ENCODE data around the gene CD40. TPM values are rescaled to one million over a fixed set of nuclear protein-coding genes. Genes with fewer than 3 reads are reported as not detected.

The CD40 gene
- total and polyA plus RNA-seq, 4 donors, result 20.4 to 55.0 (median 28.4) TPM

DNA sequence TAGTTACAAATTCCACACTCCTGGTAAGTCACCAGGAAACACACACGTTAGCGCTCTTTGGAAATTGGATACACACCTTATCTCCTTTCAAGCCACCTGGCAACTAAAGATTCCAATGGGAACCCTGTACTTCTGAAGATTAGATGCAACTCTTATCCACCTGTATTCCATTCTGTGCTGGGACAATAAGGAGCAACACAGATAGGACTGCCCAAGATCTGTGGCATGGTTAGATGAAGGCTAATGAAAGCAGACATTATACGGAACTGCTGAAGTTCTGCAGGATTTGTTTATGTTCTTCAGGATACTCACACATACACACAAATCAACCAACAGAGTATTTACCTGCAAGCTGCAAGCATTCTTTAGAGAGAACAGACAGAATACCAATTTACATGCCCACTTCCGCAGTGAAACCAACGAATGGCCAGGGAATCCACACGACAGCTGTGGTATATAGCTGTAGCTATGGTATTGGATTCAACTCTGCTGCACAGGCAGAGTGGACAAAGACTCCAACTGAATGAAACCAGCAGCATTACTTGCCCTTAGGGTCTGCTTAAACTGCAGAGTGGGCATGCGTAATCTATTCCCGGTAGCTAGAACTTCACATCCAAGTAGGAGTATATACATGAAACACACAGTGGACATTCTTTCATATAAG lies 40.3 kb upstream of the CD40 start:
- peaks cover 23 to 39% (median 26%) of the 10 kb centered on the region in 4 donors for H3K36me3 ChIP-seq (ENCODE audit: control insufficient read depth in 4 of 4, insufficient read depth in 4 of 4, low read length in 4 of 4)
- peaks cover 0 to 10% (median 2%) of the 10 kb centered on the region in 5 donors for H3K4me1 ChIP-seq (ENCODE audit: control insufficient read depth in 5 of 5, insufficient read depth in 5 of 5, low read length in 5 of 5)
- H3K27me3 ChIP-seq (ENCODE audit: control insufficient read depth in 3 of 3, insufficient read depth in 3 of 3, low read length in 2 of 3), result no peaks in the 10 kb centered on the region
- 95% methylated on average over 8 of the region's 8 CpGs for WGBS, 2 donors
- no peak for ATAC-seq (ENCODE audit: insufficient read depth, low FRiP score)
- H3K4me3 ChIP-seq, result no peak overlapping the region
- DNase-seq, result no peak
- no peak overlapping the region for H3K9ac ChIP-seq (ENCODE audit: insufficient read depth in 1 of 2, low read length in 2 of 2)
- H3K27ac ChIP-seq (ENCODE audit: low read depth in 1 of 2, low read length in 1 of 2), result no peak overlapping the region
- TF ChIP-seq, protein P1, sequence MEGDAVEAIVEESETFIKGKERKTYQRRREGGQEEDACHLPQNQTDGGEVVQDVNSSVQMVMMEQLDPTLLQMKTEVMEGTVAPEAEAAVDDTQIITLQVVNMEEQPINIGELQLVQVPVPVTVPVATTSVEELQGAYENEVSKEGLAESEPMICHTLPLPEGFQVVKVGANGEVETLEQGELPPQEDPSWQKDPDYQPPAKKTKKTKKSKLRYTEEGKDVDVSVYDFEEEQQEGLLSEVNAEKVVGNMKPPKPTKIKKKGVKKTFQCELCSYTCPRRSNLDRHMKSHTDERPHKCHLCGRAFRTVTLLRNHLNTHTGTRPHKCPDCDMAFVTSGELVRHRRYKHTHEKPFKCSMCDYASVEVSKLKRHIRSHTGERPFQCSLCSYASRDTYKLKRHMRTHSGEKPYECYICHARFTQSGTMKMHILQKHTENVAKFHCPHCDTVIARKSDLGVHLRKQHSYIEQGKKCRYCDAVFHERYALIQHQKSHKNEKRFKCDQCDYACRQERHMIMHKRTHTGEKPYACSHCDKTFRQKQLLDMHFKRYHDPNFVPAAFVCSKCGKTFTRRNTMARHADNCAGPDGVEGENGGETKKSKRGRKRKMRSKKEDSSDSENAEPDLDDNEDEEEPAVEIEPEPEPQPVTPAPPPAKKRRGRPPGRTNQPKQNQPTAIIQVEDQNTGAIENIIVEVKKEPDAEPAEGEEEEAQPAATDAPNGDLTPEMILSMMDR (IDR thresholded peaks at IDR 0.05; ENCODE audit: control extremely low read depth, extremely low read depth), result no peak
- H3K9me3 ChIP-seq (ENCODE audit: control insufficient read depth in 4 of 4, insufficient read depth in 3 of 4, low read length in 3 of 4), result no peaks in the 10 kb centered on the region

GRCh38 chr20:46078954-46079353 lies 39.2 kb upstream of the CD40 start:
- H3K27ac ChIP-seq (ENCODE audit: low read depth in 1 of 2, low read length in 1 of 2), result no peak overlapping the region
- DNase-seq (no peak), ATAC-seq (ENCODE audit: insufficient read depth, low FRiP score) (no peak)
- H3K27me3 ChIP-seq (ENCODE audit: control insufficient read depth in 3 of 3, insufficient read depth in 3 of 3, low read length in 2 of 3), result no peaks in the 10 kb centered on the region
- H3K4me1 ChIP-seq (ENCODE audit: control insufficient read depth in 5 of 5, insufficient read depth in 5 of 5, low read length in 5 of 5), result peaks cover 0 to 11% (median 5%) of the 10 kb centered on the region in 5 donors
- TF ChIP-seq, protein P1 (IDR thresholded peaks at IDR 0.05; ENCODE audit: control extremely low read depth, extremely low read depth), result no peak
- H3K36me3 ChIP-seq (ENCODE audit: control insufficient read depth in 4 of 4, insufficient read depth in 4 of 4, low read length in 4 of 4), result peaks cover 23 to 31% (median 26%) of the 10 kb centered on the region in 4 donors
- H3K4me3 ChIP-seq, result no peak overlapping the region
- no peaks in the 10 kb centered on the region for H3K9me3 ChIP-seq (ENCODE audit: control insufficient read depth in 4 of 4, insufficient read depth in 3 of 4, low read length in 3 of 4)
- 80 to 86% methylated on average over 7 of the region's 7 CpGs for WGBS, 2 donors
- H3K9ac ChIP-seq (ENCODE audit: insufficient read depth in 1 of 2, low read length in 2 of 2), result no peak overlapping the region

DNA sequence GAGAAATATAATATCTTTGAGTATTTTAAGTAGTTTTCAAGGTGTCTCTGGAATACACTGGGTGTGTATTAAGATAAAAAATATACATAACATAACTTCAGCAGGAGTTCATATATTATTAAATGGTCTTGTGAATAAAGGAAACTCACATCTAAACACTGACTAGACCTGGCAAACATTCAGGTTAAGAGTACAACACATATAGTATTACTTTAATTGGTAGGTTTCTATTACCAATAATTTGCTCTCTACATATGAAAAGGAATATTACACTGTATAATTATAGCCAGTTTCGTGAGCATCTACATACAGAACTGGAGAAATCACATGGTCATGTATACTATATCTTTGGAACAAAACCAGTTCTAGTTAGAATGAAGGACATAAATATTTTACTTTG lies 37.0 kb upstream of the CD40 start:
- peaks cover 9 to 18% (median 16%) of the 10 kb centered on the region in 4 donors for H3K36me3 ChIP-seq (ENCODE audit: control insufficient read depth in 4 of 4, insufficient read depth in 4 of 4, low read length in 4 of 4)
- peaks cover 5 to 31% (median 14%) of the 10 kb centered on the region in 5 donors for H3K4me1 ChIP-seq (ENCODE audit: control insufficient read depth in 5 of 5, insufficient read depth in 5 of 5, low read length in 5 of 5)
- no peak overlapping the region for H3K9ac ChIP-seq (ENCODE audit: insufficient read depth in 1 of 2, low read length in 2 of 2)
- TF ChIP-seq, protein P1 (IDR thresholded peaks at IDR 0.05; ENCODE audit: control extremely low read depth, extremely low read depth), result no peak
- H3K9me3 ChIP-seq (ENCODE audit: control insufficient read depth in 4 of 4, insufficient read depth in 3 of 4, low read length in 3 of 4), result no peaks in the 10 kb centered on the region
- H3K27ac ChIP-seq (ENCODE audit: low read depth in 1 of 2, low read length in 1 of 2), result no peak overlapping the region
- no peaks in the 10 kb centered on the region for H3K27me3 ChIP-seq (ENCODE audit: control insufficient read depth in 3 of 3, insufficient read depth in 3 of 3, low read length in 2 of 3)
- no peak for ATAC-seq (ENCODE audit: insufficient read depth, low FRiP score)
- DNase-seq, result no peak
- no peak overlapping the region for H3K4me3 ChIP-seq
- 82 to 97% methylated on average over 1 of the region's 1 CpG for WGBS, 2 donors

Data from lung (tissue), 12 donors.